ENCODE data around the gene CISD3. TPM values are rescaled to one million over a fixed set of nuclear protein-coding genes. Genes with fewer than 3 reads are reported as not detected.

The CISD3 gene
- total and polyA plus RNA-seq, 2 of the 8 experiments (the other 6 are each of a cell fraction or from before 2014, with no cell fraction given): 9.4 to 11.1 TPM

GRCh38 chr17:38725066-38725465, 5.1 kb upstream of the CISD3 start:
- Histone ChIP-seq H3K4ac (replicated peaks; ENCODE audit: insufficient read length, low read depth, low read length) (no peak overlapping the region), H4K91ac (replicated peaks; ENCODE audit: insufficient read length, low read length) (no peak overlapping the region), H3K36me3 (ENCODE audit: control insufficient read depth in 2 of 4, insufficient read depth in 4 of 4, low read length in 3 of 4) (no peaks in the 10 kb centered on the region), H3K4me1 (replicated peaks in 1 of 4; ENCODE audit: control insufficient read depth in 3 of 4, insufficient read depth in 4 of 4, low read length in 3 of 4) (peaks cover 2 to 8% (median 4%) of the 10 kb centered on the region in 4 experiments), H3K9me3 (ENCODE audit: insufficient read depth in 2 of 2, low read depth in 1 of 2, low read length in 1 of 2) (no peaks in the 10 kb centered on the region), H2AK5ac (ENCODE audit: low read depth, low read length) (no peak overlapping the region), H2BK20ac (ENCODE audit: low read length) (no peak overlapping the region), H3K27me3 (replicated peaks in 1 of 4; ENCODE audit: control insufficient read depth in 3 of 4, extremely low read depth in 1 of 4, insufficient read depth in 3 of 4, low read length in 3 of 4) (peaks cover 0 to 26% (median 13%) of the 10 kb centered on the region in 4 experiments; a peak in 6 of 7 replicates), H3K4me3 (ENCODE audit: extremely low read depth in 1 of 4, insufficient read depth in 2 of 4, low read depth in 3 of 4, low read length in 4 of 4) (no peak overlapping the region), H3K18ac (ENCODE audit: extremely low read depth, low read length) (no peak overlapping the region), H4K8ac (ENCODE audit: extremely low read depth, insufficient read depth, low read length) (no peak overlapping the region), H3K27ac (ENCODE audit: low read depth, low read length) (no peak overlapping the region), H3K4me2 (ENCODE audit: insufficient read depth in 1 of 2, low read depth in 2 of 2, low read length in 2 of 2) (no peak overlapping the region), H3K23ac (ENCODE audit: insufficient read length) (no peak overlapping the region), H3K79me1 (ENCODE audit: low read depth, low read length) (no peaks in the 10 kb centered on the region), H3K56ac (replicated peaks; ENCODE audit: insufficient read length, low read depth, low read length) (no peak overlapping the region), H2AFZ (ENCODE audit: low read length) (no peak overlapping the region), H3K79me2 (ENCODE audit: control insufficient read depth in 1 of 2, insufficient read depth in 2 of 2, low read length in 2 of 2) (no peaks in the 10 kb centered on the region), H2BK15ac (ENCODE audit: low read length) (no peak overlapping the region), H2BK5ac (ENCODE audit: low read depth, low read length) (no peak overlapping the region), H4K20me1 (replicated peaks in 1 of 2; ENCODE audit: control insufficient read depth in 1 of 2, insufficient read depth in 2 of 2, low read length in 2 of 2) (no peaks in the 10 kb centered on the region), H3K14ac (ENCODE audit: insufficient read length) (no peak overlapping the region), H2BK12ac (ENCODE audit: low read depth, low read length) (no peak overlapping the region), H3K23me2 (ENCODE audit: low read depth, low read length) (peaks cover 2% of the 10 kb centered on the region; the same call in 1 of the 2 replicates), H3K9ac (replicated peaks in 1 of 4; ENCODE audit: extremely low read depth in 1 of 4, low read depth in 3 of 4, low read length in 3 of 4) (no peak overlapping the region), H2BK120ac (replicated peaks; ENCODE audit: low read depth, low read length) (no peak overlapping the region), H4K5ac (ENCODE audit: insufficient read length, low read depth, low read length) (no peak overlapping the region)
- TF ChIP-seq HDAC2 (IDR thresholded peaks at IDR 0.05; ENCODE audit: borderline replicate concordance in 1 of 2, low read depth in 2 of 2, low read length in 2 of 2): no peak
- peak; percentile 84 for TF ChIP-seq E2F6 (IDR thresholded peaks at IDR 0.05)
- TF ChIP-seq MAX (IDR thresholded peaks at IDR 0.05): peak; percentile 86
- peak; percentile 48; the same call in 1 of the 2 replicates for TF ChIP-seq SP1 (IDR thresholded peaks at IDR 0.05; ENCODE audit: low read depth, low read length)
- TF ChIP-seq TAF7 (optimal IDR thresholded peaks at IDR 0.05; ENCODE audit: borderline replicate concordance, low read depth, low read length): no peak
- TF ChIP-seq FOSL1 (IDR thresholded peaks at IDR 0.05; ENCODE audit: insufficient read depth, low read depth, low read length): no peak
- CTCF ChIA-PET (ENCODE audit: partially characterized antibody): interaction anchor here (1.0 to 3.7 kb wide), 4 partner anchors 10 to 146 kb away, joined by 3 to 17 read pairs (median 14); no protein-coding TSS in a partner anchor
- POLR2A ChIA-PET (ENCODE audit: partially characterized antibody): interaction anchor here (1.0 to 1.1 kb wide), 2 partner anchors 19 to 21 kb away, joined by 3 to 4 read pairs; no protein-coding TSS in a partner anchor
- DNase-seq (ENCODE audit: low read depth in 1 of 2, low spot score in 2 of 2) (no peak), FAIRE-seq (no peak)
- 93% methylated on average over 10 of the region's 10 CpGs; no CpG with 5 or more reads in 1 of the 2 experiments for WGBS, 2 experiments (ENCODE audit: extremely low coverage in 1 of 2, insufficient coverage in 1 of 2, insufficient read length in 1 of 2, insufficient replicate concordance in 2 of 2, low coverage in 1 of 2, low lambda C conversion rate in 2 of 2, missing lambda C conversion rate in 1 of 2)

All from H1 (cell line).